ENCODE data around the gene TOMM6.

The TOMM6 gene

DNA sequence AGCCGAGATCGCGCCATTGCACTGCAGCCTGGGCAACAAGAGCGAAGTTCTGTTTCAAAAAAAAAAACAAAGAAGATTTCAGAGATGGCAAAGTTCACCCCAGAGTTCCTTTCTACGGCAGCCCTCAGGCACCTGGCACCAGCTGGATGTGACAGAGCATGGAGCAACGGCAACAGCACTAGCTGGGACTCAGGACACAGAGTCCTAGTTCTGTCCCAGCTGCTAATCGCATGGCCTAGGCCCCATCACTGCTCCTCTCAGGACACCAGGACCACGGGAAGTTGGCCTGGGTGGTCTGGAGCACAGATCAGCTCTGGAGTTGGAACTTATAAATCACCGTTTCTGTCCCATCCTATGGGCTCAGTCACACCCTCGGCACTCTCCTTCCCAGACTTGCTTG lies 41.4 kb upstream of the TOMM6 start:
- Histone ChIP-seq H3K27me3 (ENCODE audit: low read length) (no peaks in the 10 kb centered on the region), H3K79me2 (ENCODE audit: insufficient read depth, low read length) (no peaks in the 10 kb centered on the region), H3F3A (ENCODE audit: insufficient read depth) (no peaks in the 10 kb centered on the region), H3K9me3 (ENCODE audit: insufficient read depth, low read length) (no peaks in the 10 kb centered on the region), H3K36me3 (ENCODE audit: low read length) (no peaks in the 10 kb centered on the region), H3K27ac (ENCODE audit: low read depth, low read length) (no peak overlapping the region), H3K4me3 (ENCODE audit: insufficient read depth, low read length, poor library complexity, severe bottlenecking) (no peak overlapping the region), H3K4me2 (ENCODE audit: low read depth, low read length, poor library complexity, severe bottlenecking) (no peak overlapping the region), H3K9ac (ENCODE audit: low read length) (no peak overlapping the region), H4K20me1 (ENCODE audit: low read depth, low read length) (no peaks in the 10 kb centered on the region), H3K9me2 (replicated peaks; ENCODE audit: insufficient read depth, low read length) (no peaks in the 10 kb centered on the region), H2AFZ (ENCODE audit: low read depth, low read length, severe bottlenecking) (no peak overlapping the region)
- TF ChIP-seq, protein P1, sequence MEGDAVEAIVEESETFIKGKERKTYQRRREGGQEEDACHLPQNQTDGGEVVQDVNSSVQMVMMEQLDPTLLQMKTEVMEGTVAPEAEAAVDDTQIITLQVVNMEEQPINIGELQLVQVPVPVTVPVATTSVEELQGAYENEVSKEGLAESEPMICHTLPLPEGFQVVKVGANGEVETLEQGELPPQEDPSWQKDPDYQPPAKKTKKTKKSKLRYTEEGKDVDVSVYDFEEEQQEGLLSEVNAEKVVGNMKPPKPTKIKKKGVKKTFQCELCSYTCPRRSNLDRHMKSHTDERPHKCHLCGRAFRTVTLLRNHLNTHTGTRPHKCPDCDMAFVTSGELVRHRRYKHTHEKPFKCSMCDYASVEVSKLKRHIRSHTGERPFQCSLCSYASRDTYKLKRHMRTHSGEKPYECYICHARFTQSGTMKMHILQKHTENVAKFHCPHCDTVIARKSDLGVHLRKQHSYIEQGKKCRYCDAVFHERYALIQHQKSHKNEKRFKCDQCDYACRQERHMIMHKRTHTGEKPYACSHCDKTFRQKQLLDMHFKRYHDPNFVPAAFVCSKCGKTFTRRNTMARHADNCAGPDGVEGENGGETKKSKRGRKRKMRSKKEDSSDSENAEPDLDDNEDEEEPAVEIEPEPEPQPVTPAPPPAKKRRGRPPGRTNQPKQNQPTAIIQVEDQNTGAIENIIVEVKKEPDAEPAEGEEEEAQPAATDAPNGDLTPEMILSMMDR (IDR thresholded peaks at IDR 0.05; ENCODE audit: insufficient read depth, low read length, poor library complexity, severe bottlenecking) = no peak
- TF ChIP-seq EZH2phosphoT487 (conservative IDR thresholded peaks at IDR 0.05; ENCODE audit: low read length) = no peak

DNA sequence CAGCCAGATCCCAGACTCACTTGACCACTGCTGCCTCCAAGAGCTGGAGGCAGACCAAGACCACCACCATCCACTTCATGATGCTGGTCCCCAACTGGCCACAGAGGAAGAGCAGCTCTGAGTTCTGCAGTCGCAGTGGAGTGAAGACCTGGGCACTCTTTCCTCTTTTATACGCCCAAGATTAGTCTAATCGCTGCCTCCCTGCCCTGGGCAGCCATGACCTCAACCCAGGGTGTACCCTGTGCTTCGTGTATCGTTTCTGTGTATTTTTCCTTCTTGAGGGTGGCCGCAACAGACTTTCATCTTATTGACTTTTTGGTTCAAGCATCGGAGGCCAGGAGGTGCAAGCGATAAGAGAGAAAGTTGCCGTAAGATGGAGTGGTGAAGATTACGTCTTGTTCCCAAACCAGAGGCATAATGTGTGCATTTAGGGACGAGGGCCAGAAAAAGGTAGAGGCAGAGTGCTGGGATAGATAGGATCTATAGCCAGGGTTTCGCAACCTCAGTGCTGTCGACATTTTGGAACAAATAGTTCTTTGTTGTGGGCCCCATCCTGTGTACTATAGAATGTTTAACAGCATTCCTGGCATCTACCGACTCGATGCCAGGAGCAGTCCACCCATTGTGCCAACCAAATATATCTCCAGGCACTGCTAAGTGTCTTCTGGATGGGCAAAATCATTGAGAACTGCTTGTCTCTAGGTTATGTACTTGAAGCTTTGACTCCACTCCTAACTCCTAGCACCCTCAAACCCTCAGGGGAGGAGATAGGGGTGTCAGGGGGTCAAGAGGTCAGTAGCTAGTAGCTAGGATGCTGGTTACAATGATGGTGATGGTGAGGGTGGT lies 40.0 kb upstream of the TOMM6 start, which contains the start of gene PGC:
Gene PGC (minus strand): TSS at position 142 of the 846 bp plus-strand sequence. CDS start 63 bp downstream, at position 79.
- Histone ChIP-seq H3K27me3 (ENCODE audit: low read length) (no peaks in the 10 kb centered on the region), H3K4me2 (ENCODE audit: low read depth, low read length, poor library complexity, severe bottlenecking) (no peak within 1 kb of the TSS), H3K27ac (ENCODE audit: low read depth, low read length) (no peak within 1 kb of the TSS), H4K20me1 (ENCODE audit: low read depth, low read length) (no peaks in the 10 kb centered on the region), H3K9me2 (replicated peaks; ENCODE audit: insufficient read depth, low read length) (no peaks in the 10 kb centered on the region), H3K4me3 (ENCODE audit: insufficient read depth, low read length, poor library complexity, severe bottlenecking) (no peak within 1 kb of the TSS), H3F3A (ENCODE audit: insufficient read depth) (no peaks in the 10 kb centered on the region), H3K9me3 (ENCODE audit: insufficient read depth, low read length) (no peaks in the 10 kb centered on the region), H2AFZ (ENCODE audit: low read depth, low read length, severe bottlenecking) (no peak within 1 kb of the TSS), H3K9ac (ENCODE audit: low read length) (no peak within 1 kb of the TSS), H3K36me3 (ENCODE audit: low read length) (no peaks in the 10 kb centered on the region), H3K79me2 (ENCODE audit: insufficient read depth, low read length) (no peaks in the 10 kb centered on the region)
- TF ChIP-seq EZH2phosphoT487 (conservative IDR thresholded peaks at IDR 0.05; ENCODE audit: low read length) = no peak
- TF ChIP-seq, protein P1 (IDR thresholded peaks at IDR 0.05; ENCODE audit: insufficient read depth, low read length, poor library complexity, severe bottlenecking) = no peak

DNA sequence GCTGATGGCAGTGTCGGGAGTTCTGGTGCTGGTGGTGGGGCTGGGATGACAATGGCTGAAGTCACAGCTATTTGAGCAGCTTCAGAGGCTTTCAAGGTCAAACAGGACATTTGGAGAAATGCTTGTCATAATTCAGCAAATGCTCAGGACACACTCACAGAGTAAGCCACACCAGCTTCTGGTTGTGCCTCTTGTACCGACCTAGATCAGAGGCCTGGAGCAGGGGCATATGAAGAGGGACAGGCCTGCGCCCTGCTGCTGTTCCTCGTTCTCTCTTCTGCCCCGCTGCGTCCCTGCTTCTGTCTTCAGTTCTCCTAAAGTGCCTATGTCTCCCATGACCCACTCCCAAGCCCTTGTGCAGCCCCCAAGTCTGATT lies 39.4 kb upstream of the TOMM6 start:
- no peak overlapping the region for H3K4me3 ChIP-seq (ENCODE audit: insufficient read depth, low read length, poor library complexity, severe bottlenecking)
- H3K27ac ChIP-seq (ENCODE audit: low read depth, low read length) = no peak overlapping the region
- TF ChIP-seq, protein P1 (IDR thresholded peaks at IDR 0.05; ENCODE audit: insufficient read depth, low read length, poor library complexity, severe bottlenecking) = no peak
- no peak for TF ChIP-seq EZH2phosphoT487 (conservative IDR thresholded peaks at IDR 0.05; ENCODE audit: low read length)
- H4K20me1 ChIP-seq (ENCODE audit: low read depth, low read length) = no peaks in the 10 kb centered on the region
- no peaks in the 10 kb centered on the region for H3K9me3 ChIP-seq (ENCODE audit: insufficient read depth, low read length)
- no peaks in the 10 kb centered on the region for H3K9me2 ChIP-seq (replicated peaks; ENCODE audit: insufficient read depth, low read length)
- H3K4me2 ChIP-seq (ENCODE audit: low read depth, low read length, poor library complexity, severe bottlenecking) = no peak overlapping the region
- no peaks in the 10 kb centered on the region for H3K27me3 ChIP-seq (ENCODE audit: low read length)
- H3K79me2 ChIP-seq (ENCODE audit: insufficient read depth, low read length) = no peaks in the 10 kb centered on the region
- H3K36me3 ChIP-seq (ENCODE audit: low read length) = no peaks in the 10 kb centered on the region
- no peak overlapping the region for H2AFZ ChIP-seq (ENCODE audit: low read depth, low read length, severe bottlenecking)
- H3F3A ChIP-seq (ENCODE audit: insufficient read depth) = no peaks in the 10 kb centered on the region
- H3K9ac ChIP-seq (ENCODE audit: low read length) = no peak overlapping the region

Data from SU-DHL-6 (cell line).